Stomach (tissue), 9 donors: Measurements from ENCODE around the gene EPHB6. TPM values are rescaled to one million over a fixed set of nuclear protein-coding genes. Genes with fewer than 3 reads are reported as not detected.

Experiments
- DNase-seq, 2 donors: peaks; one replicate each; pipeline versions ENCODE4 v3.0.0 to v3.0.0-alpha.2; 2013 to 2019
- H3K27ac ChIP-seq, 5 donors: fragments of 200-600 bp in 4 of 5; sonication (generic) in 4 of 5; one replicate each; pipeline ENCODE4 v1.5.1; 2013 to 2019; ENCODE audit warnings: mild to moderate bottlenecking in 1 of 5, moderate library complexity in 1 of 5
- H3K27me3 ChIP-seq, 3 donors: fragments of 200-600 bp; sonication (generic); one replicate each; pipeline ENCODE4 v1.5.1; 2017 to 2019; ENCODE audit warnings: mixed run types in 1 of 3
- H3K36me3 ChIP-seq, 4 donors: fragments of 200-600 bp; sonication (generic); 1 replicate in 3 of 4; 2 replicates in 1 of 4; pipeline ENCODE4 v1.5.1; 2016 to 2019
- H3K4me1 ChIP-seq, 4 donors: fragments of 200-600 bp; sonication (generic); one replicate each; pipeline ENCODE4 v1.5.1; 2016 to 2019
- H3K4me3 ChIP-seq, 4 donors: fragments of 200-600 bp; sonication (generic) in 3 of 4; one replicate each; pipeline ENCODE4 v1.5.1; 2016 to 2019; ENCODE audit warnings: mild to moderate bottlenecking in 1 of 4
- H3K9me3 ChIP-seq, 4 donors: fragments of 200-600 bp; sonication (generic); one replicate each; pipeline ENCODE4 v1.5.1; 2016 to 2019
- EP300 ChIP-seq: sonication (generic); formaldehyde crosslinking; IDR thresholded peaks from one replicate; pipeline ENCODE4 v1.6.1; 2017; ENCODE audit warnings: antibody characterized with exemption
- POLR2A ChIP-seq, 4 donors: fragments of 450-650 bp; IDR thresholded peaks; one replicate each; pipeline ENCODE4 v1.6.1; 2016; ENCODE audit warnings: antibody characterized with exemption in 4 of 4, control low read depth in 2 of 4, mild to moderate bottlenecking in 1 of 4, moderate library complexity in 1 of 4
- POLR2AphosphoS5 ChIP-seq, 3 donors: sonication (generic); formaldehyde crosslinking; IDR thresholded peaks; one replicate each; pipeline ENCODE4 v1.6.1; 2016; ENCODE audit warnings: antibody characterized with exemption in 3 of 3
- WGBS, 5 donors: extraction: QIAGEN DNeasy Blood & Tissue Kit in 3 of 5; methylation state at CpG; one replicate each; pipeline versions ENCODE4 v1.1.5 to v1.1.7; 2013 to 2018; 5-methylcytosine and 5-hydroxymethylcytosine counted together
- intact Hi-C: fragments of 100-400 bp; cut with DNase I; formaldehyde crosslinking; loops from one replicate; pipeline ENCODE4 v1.15.1; 2023; ENCODE audit warnings: low total_unique reads
- polyA plus RNA-seq, 3 donors: library from polyadenylated mRNA; stranded (reverse); fragments of 200-250 nt; gene quantifications; one replicate each; pipeline ENCODE4 v1.2.3, GENCODE V29; 2013
- total RNA-seq, 5 donors: library from RNA; depleted of rRNA; stranded (reverse); fragments of >200 nt; gene quantifications; one replicate each; pipeline versions ENCODE4 v1.1.0 to v1.2.3, GENCODE V29; 2014 to 2016
- TF ChIP-seq, protein P1 (sequence below), 7 experiments: fragments of 450-650 bp in 4 of 7; fragments of 200-600 bp in 3 of 7; sonication (generic) in 3 of 7; IDR thresholded peaks; one replicate each; pipeline ENCODE4 v1.5.1; 2016 to 2019; ENCODE audit warnings: antibody characterized with exemption in 7 of 7, control low read depth in 2 of 7, mild to moderate bottlenecking in 1 of 7
- donor health status: healthy with polysubstance abuse.
- donor health status: Bipolar disorder and iron deficiency.
- donor health status: healthy.

The EPHB6 gene
- total and polyA plus RNA-seq, 8 donors, result 5.4 to 23.1 (median 8.1) TPM

DNA sequence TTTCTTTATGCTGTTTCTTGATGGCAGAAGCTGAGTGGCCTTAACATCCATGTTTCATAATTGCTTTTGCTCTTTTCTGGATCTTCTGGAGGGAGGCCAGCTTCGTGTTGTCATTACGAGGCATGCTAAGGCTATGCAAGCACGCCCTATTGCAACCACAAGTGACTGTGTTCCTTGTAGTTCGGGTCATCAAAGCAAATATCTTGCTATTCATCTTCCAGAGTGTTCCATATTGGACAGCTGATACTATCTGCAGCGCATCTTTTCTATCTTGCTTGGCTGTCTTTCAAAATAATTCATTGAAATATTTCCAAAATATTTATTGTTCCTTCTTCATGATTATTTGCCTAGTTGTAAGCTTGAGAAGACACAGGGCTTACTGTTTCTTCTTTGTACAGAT lies 5.0 kb downstream of the EPHB6 start:
- H3K27me3 ChIP-seq, result no peaks in the 10 kb centered on the region
- TF ChIP-seq POLR2A (IDR thresholded peaks at IDR 0.05), result no peak
- TF ChIP-seq POLR2AphosphoS5 (IDR thresholded peaks at IDR 0.05), result no peak
- no peak for TF ChIP-seq EP300
- TF ChIP-seq, protein P1, sequence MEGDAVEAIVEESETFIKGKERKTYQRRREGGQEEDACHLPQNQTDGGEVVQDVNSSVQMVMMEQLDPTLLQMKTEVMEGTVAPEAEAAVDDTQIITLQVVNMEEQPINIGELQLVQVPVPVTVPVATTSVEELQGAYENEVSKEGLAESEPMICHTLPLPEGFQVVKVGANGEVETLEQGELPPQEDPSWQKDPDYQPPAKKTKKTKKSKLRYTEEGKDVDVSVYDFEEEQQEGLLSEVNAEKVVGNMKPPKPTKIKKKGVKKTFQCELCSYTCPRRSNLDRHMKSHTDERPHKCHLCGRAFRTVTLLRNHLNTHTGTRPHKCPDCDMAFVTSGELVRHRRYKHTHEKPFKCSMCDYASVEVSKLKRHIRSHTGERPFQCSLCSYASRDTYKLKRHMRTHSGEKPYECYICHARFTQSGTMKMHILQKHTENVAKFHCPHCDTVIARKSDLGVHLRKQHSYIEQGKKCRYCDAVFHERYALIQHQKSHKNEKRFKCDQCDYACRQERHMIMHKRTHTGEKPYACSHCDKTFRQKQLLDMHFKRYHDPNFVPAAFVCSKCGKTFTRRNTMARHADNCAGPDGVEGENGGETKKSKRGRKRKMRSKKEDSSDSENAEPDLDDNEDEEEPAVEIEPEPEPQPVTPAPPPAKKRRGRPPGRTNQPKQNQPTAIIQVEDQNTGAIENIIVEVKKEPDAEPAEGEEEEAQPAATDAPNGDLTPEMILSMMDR (IDR thresholded peaks at IDR 0.05), result no peak
- intact Hi-C loops, result no loop called here
- H3K9me3 ChIP-seq, result no peaks in the 10 kb centered on the region
- 37 to 47% (median 42%) methylated on average over 5 of the region's 5 CpGs for WGBS, 5 donors
- H3K27ac ChIP-seq, result no peak overlapping the region
- H3K4me3 ChIP-seq, result no peak overlapping the region
- peaks cover 4 to 28% (median 24%) of the 10 kb centered on the region in 4 donors for H3K36me3 ChIP-seq
- H3K4me1 ChIP-seq, result peaks cover 12 to 40% (median 22%) of the 10 kb centered on the region in 4 donors
- peak in 1 of 2 donors; percentile 58 for DNase-seq

DNA sequence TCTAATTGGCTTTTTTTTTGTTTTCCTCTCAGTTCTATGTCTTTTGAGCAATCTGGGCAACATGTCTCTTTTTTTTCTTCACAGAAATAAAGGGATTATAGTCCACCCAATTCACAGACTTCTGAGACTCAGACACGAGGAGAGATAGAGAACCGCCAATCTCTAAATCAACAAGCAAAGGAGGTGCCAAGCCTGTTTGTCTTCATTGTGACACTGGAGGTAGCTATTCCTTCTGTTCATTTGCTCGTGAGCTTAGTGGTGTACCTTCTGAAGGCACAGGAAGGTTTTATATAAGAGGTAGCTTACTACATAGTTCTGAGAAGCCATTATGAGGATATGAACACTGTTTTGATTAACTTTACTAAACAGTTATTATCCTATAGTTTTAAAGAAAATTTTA lies 6.1 kb downstream of the EPHB6 start:
- H3K9me3 ChIP-seq, result no peaks in the 10 kb centered on the region
- H3K4me3 ChIP-seq, result no peak overlapping the region
- peaks cover 4 to 28% (median 25%) of the 10 kb centered on the region in 4 donors for H3K36me3 ChIP-seq
- peaks cover 2 to 30% (median 12%) of the 10 kb centered on the region in 4 donors for H3K4me1 ChIP-seq
- no peak for DNase-seq
- intact Hi-C loops, result no loop called here
- TF ChIP-seq, protein P1 (IDR thresholded peaks at IDR 0.05), result no peak
- TF ChIP-seq EP300, result no peak
- no peak for TF ChIP-seq POLR2AphosphoS5 (IDR thresholded peaks at IDR 0.05)
- TF ChIP-seq POLR2A (IDR thresholded peaks at IDR 0.05), result no peak
- no peaks in the 10 kb centered on the region for H3K27me3 ChIP-seq
- WGBS, 5 donors, result 73 to 77% (median 74%) methylated on average over 3 of the region's 3 CpGs
- H3K27ac ChIP-seq, result no peak overlapping the region

DNA sequence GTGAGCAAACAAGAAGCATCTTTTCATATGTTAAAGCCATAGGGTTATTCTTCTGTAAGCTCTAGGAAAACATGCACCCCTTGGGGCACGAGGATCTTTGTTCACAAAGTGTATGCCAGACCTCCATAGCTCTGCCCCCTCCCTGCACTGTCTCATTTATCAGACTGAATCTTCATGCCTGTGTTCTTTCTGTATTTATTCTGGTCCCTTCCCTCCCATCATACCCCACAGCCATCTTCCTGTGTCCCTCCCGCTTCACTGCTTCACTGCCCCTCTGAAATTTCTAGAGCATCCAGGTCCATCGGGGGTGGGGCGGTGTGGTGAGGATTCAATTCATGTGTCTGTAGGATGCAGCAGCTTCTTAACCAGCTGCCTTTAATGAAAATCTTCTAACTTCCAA lies 7.5 kb downstream of the EPHB6 start:
- Histone ChIP-seq H3K4me3 (no peak overlapping the region), H3K9me3 (no peaks in the 10 kb centered on the region), H3K36me3 (peaks cover 4 to 28% (median 25%) of the 10 kb centered on the region in 4 donors), H3K27ac (no peak overlapping the region), H3K4me1 (peaks cover 0 to 16% (median 3%) of the 10 kb centered on the region in 4 donors), H3K27me3 (no peaks in the 10 kb centered on the region)
- intact Hi-C loops, result no loop called here
- DNase-seq, result no peak
- 91 to 96% (median 94%) methylated on average over 4 of the region's 4 CpGs for WGBS, 5 donors
- TF ChIP-seq EP300 (no peak), POLR2A (IDR thresholded peaks at IDR 0.05) (no peak)
- TF ChIP-seq, protein P1 (IDR thresholded peaks at IDR 0.05), result no peak

DNA sequence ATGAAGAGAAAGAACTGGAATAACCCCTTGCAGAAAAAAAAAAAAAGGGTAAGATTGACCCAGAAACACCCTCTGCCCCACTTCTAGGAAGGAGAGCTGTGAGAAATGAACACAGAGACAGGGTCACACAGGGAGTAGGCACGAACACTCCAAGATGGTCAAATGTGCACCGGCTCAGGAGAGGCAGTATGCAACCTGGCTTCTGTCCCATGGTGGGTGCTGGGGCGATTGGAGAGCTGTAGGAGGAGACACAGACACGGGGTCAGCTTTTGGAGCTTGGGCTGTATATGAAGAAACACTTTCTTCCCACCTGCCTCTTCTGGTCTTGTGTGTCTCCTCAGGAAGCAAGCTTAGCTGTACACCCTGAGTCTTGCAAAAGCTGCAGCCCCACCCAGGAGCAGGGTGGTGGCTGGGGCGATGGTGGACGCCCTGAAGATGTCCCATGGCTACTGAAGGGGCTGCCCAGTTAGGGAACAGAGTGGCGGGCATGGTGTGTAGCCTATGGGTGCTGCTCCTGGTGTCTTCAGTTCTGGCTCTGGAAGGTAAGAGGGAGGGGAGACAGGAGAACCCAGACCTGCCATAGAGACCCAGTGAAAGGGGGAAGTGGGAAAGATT lies 8.0 kb downstream of the EPHB6 start:
- peaks cover 4 to 30% (median 25%) of the 10 kb centered on the region in 4 donors for H3K36me3 ChIP-seq
- 77 to 89% (median 86%) methylated on average over 7 of the region's 7 CpGs for WGBS, 5 donors
- peaks cover 0 to 13% (median 3%) of the 10 kb centered on the region in 4 donors for H3K4me1 ChIP-seq
- H3K4me3 ChIP-seq, result no peak overlapping the region
- H3K9me3 ChIP-seq, result no peaks in the 10 kb centered on the region
- no peak for DNase-seq
- intact Hi-C loops, result no loop called here
- H3K27ac ChIP-seq, result no peak overlapping the region
- H3K27me3 ChIP-seq, result no peaks in the 10 kb centered on the region
- TF ChIP-seq POLR2AphosphoS5 (IDR thresholded peaks at IDR 0.05), result no peak
- no peak for TF ChIP-seq EP300
- TF ChIP-seq, protein P1 (IDR thresholded peaks at IDR 0.05), result no peak
- no peak for TF ChIP-seq POLR2A (IDR thresholded peaks at IDR 0.05)
